Retinal pigment epithelial cell (primary cell): Measurements from ENCODE around the gene DPEP2NB.

Experiments used
- DNase-seq: peaks from one replicate; pipeline ENCODE4 v3.0.0-alpha.2; 2010; ENCODE audit warnings: low read depth
- H3K4me3 ChIP-seq: 2 replicates; pipeline ENCODE4 v1.5.1; 2011; ENCODE audit warnings: mild to moderate bottlenecking, low read length, control low read depth, moderate library complexity
- CTCF ChIP-seq: conservative IDR thresholded peaks from 2 replicates; pipeline ENCODE4 v1.5.1; 2011; ENCODE audit warnings: low read depth, low read length, control low read depth, inconsistent platforms

DPEP2NB gene

DNA sequence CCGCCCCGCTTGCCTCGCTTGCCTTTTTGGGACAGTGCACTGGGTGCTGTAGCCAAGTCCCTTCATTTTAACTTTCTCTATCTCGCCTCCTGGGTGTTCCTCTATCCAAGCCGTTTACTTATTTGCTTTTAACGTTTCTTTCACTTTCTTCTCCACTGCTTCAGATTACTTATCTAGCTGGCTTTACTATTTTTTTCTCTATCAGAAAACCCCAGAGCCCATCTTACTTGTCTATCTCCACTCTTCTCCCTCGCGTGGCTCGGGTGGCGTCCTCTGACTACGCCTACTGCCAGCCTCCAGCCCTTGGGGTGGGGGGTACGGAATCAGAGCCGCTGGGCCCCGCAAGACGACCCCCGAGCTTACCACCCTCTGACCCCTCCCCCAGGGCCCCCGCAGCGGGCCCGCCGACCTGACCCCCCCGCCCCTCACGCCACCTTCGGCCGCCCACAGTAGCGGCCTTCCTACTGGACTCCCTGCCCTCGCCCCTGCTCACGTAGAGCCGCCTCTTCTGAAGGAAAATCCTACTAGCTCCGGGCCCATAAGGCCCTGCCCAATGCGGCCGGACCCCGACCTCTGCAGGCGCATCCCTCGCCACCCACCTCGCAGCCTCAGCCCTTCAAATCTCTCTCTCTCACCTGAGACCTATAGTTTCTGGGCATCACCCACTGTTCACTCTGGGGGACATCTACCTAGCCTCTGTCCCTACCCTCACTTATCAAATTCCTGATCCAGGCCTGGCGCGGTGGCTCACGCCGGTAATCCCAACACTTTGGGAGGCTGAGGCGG, 46.3 kb downstream of the DPEP2NB start:
- TF ChIP-seq CTCF: no peak
- DNase-seq: no peak
- peak overlapping the region; percentile 91 for H3K4me3 ChIP-seq

- DNase-seq: peak; percentile 19
- peak within 1 kb of the TSS; percentile 91 for H3K4me3 ChIP-seq
- no peak for TF ChIP-seq CTCF
These were observed 47.1 kb downstream of the DPEP2NB start, which contains the start of gene SLC12A4 for GRCh38 chr16:67968400-67969253. Gene SLC12A4, minus strand, starts transcription at chr16:67968637. Its CDS starts 84 bp downstream, at chr16:67968553.

- no peak for TF ChIP-seq CTCF
- peak overlapping the region; percentile 91 for H3K4me3 ChIP-seq
- no peak for DNase-seq
These were observed 47.7 kb downstream of the DPEP2NB start for GRCh38 chr16:67967958-67968399.

DNA sequence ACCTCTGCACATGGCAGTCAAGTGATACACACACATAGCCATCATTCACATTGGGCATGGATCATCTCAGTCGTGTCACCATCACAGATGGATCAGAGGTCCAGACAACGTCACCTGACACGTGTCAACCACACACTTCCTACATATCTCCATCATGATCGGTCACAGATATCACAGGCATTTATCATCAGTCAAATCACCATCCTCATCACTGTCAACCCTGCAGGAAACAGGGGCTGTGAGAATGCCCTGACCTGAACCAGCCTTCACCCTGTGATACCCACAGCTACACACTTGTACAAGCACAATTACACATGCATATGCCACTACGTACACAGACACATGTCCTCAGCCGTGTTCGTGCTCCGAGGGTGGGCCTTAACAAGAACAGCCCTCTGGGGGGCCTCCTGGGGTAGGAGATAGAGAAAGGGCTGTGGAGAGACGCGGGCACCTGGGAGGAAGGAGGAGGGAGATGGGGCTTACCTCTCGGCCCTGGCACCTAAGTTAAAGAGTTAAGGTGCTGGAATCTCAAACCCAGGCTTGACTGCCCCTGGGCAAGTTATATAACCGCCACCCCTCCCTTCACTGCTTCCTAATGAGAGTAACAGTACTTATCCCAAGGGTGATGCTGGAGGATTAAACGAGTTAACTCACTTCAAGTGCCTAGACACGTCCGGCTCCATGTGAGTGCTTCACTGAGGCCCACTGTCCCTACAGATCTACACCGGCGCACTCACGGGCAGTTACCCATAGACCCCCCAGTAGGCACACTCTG, 48.3 kb downstream of the DPEP2NB start:
- TF ChIP-seq CTCF: no peak
- peak; percentile 20 for DNase-seq
- H3K4me3 ChIP-seq: peak overlapping the region; percentile 91

- H3K4me3 ChIP-seq: peak overlapping the region; percentile 91
- TF ChIP-seq CTCF: no peak
- no peak for DNase-seq
These were observed 49.0 kb downstream of the DPEP2NB start for GRCh38 chr16:67966549-67967182.
